HG02642 (cell line): ENCODE data around the gene DKKL1.

Source experiments
- ATAC-seq: cut with Tn5 transposase; IDR thresholded peaks from one replicate; pipeline ENCODE4 v1.9.1; 2021; ENCODE audit warnings: mild to moderate bottlenecking; ENCODE audit not compliant: unreplicated experiment, poor library complexity

Gene DKKL1

GRCh38 chr19:49418511-49418910, 54.8 kb downstream of the DKKL1 start:
- no peak for ATAC-seq

- no peak for ATAC-seq
Measured at GRCh38 chr19:49419173-49419572, 55.5 kb downstream of the DKKL1 start.

- ATAC-seq = no peak
Measured at GRCh38 chr19:49420227-49420626, 56.5 kb downstream of the DKKL1 start.

- ATAC-seq = no peak
Measured at GRCh38 chr19:49421039-49421877, 57.6 kb downstream of the DKKL1 start.

GRCh38 chr19:49421878-49422202, 58.2 kb downstream of the DKKL1 start:
- ATAC-seq = no peak

GRCh38 chr19:49422407-49423070, 58.9 kb downstream of the DKKL1 start:
- no peak for ATAC-seq

GRCh38 chr19:49423071-49423984, 59.7 kb downstream of the DKKL1 start, which contains the start of gene PTH2:
Gene PTH2 (minus strand): TSS chr19:49423441. CDS start chr19:49423339, 102 bp downstream.
- no peak for ATAC-seq

GRCh38 chr19:49423985-49424303, 60.3 kb downstream of the DKKL1 start:
- no peak for ATAC-seq
